ENCODE results near the gene TSC22D3.

The TSC22D3 gene

DNA sequence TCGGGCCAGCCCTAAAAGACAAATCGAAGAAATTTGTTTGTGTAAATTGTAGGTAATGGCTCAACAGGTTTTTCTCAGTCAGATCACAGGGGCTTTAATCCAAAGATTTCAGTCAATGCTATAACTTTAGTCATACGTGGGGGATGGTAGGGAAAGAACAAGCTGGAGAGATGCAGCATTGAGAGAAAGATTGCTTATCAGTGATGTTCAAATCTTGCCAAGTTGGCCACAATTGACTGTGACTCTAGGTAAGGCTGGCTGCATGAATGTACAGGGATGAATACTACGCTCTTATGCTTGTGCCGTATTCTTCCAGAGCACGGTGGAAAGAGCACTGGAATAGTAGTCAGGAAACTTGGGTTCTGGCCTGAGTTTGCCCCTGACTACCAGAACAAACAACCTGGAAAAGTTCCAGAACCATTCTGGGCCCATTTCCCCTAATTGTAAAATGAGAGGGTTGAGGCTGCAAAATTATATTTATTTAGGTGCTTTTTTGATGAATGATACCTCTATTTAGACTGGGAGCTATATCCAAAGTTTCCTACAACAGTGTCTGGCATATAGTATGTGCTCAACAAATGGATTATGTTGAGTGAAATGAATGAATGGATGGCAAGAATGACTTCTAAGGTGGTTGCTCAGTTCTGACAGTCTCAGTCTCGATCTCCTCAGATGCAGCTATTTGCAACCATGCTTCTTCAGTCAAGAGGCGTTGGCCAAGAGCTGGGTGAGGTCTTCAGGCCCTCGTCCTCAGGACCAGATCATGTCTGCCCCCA, 44.4 kb downstream of the TSC22D3 start:
- DNase-seq (ENCODE audit: low spot score) = no peak

DNA sequence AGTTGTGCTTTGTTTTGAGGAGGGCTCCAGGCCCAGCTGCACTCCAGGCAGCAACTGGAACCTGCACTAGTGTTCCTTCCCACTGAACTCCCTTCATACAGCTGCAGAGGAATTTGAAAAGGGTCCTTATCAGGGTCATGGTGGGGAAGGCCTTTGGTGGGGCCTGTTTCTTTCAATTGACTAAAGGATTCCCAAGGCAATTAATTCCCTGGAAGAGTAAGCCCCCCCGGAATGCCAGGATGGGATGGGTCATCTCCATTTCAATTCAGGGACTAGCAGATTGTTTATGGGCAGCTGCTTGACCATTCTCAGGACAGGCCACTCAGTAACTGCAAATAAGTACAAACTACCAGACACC, 45.3 kb downstream of the TSC22D3 start:
- no peak for DNase-seq (ENCODE audit: low spot score)

DNA sequence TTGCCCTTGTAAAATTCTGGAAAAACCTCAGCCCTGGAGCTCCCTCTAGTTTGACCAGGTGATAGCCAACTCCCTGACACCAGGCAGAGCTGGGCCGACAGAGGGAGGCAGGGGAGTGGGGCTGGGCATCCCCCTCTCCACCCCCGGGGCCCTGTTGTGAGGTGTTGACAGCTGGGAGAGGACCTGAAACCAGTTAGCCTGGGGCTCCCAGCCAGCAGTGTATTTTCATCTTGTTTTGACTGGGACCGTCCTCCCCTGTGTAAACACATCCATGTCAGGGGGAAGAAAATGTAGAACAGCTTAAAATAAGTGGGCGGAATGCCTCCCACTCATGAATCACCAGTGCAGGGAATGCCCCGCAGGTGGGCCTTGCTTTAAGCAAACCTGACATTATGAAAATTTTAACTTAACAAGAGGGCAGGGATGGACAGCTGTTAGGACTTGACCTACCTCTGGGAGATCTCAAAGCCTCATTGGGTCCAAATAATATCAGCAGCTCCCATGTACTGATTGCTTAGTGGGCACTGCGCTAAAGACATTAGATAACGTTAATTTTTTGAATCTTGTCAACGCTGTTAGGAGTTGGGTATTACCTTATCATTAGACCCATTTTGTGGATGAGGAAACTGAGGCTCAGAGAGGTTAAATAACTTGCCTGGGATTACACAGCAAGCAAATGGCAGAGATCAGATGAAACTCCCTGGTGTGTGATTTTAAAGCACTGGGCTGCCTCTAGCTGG, 45.9 kb downstream of the TSC22D3 start:
- DNase-seq (ENCODE audit: low spot score) = no peak

DNA sequence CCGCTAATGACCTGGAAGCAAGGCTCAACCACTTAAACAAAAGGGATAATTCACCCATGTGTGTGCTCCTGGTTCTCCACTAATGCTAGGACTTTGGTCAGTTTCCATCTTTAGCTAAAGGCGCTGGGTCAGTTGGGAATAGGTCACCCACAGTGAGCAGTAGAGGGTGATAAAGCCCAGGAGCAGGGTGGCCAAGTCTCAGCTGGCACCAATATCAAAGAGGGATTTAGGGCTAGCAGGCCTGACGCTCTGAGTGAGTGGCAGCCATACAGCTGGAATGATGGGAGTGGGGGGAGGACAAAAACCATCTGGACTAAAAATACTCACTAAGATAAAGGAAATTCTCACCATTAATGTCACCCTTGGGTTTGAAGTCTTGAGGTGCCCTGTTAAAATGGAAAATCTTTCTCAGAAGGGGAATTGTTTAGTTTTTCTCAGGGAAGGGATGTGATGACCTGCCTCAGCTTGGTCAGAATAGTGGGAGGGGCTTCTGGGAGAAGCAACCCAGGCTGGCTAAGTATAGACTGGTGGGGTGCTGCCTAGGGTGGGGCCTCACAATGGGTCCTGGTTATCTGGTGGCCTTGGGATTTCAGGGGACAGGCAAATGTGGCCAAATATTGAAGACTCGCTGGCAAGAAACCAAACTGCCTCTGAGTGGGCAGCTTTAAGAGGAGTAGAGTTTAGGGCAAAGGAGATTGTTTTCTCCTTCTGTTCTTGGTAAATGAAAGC, 47.1 kb downstream of the TSC22D3 start:
- no peak for DNase-seq (ENCODE audit: low spot score)

DNA sequence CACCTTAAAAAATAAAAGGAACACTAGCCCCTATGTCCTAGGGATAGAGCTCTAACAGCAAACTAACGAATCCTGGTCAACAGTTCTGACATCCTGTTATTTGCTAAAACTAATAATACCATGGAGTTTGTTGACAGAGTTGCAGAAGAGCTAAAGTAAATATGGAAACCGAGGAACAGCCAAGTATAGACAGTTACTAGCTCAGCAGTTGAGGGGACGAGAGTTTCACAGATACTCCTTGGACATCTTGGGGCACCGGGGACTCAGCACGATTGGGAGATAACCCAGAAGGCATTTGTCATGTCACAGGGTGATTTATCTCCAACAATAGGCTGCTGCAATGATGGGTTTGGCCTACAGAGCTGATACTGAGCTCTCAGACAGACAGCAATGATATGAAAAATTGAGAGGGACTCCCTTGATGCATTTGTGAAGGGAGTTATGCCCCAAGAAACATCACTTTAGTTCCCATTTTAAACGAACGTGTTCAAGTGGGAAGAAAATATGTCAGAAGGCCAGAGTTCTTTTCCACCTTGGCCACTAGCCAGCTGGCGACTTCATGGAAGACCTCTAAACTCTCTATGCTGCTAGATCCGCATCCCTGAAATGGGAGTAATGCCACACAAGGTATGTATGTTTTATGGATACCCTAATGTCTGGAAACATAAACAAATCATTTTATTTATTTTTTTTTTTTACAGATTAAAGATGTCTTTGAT, 48.6 kb downstream of the TSC22D3 start:
- DNase-seq (ENCODE audit: low spot score) = no peak

DNA sequence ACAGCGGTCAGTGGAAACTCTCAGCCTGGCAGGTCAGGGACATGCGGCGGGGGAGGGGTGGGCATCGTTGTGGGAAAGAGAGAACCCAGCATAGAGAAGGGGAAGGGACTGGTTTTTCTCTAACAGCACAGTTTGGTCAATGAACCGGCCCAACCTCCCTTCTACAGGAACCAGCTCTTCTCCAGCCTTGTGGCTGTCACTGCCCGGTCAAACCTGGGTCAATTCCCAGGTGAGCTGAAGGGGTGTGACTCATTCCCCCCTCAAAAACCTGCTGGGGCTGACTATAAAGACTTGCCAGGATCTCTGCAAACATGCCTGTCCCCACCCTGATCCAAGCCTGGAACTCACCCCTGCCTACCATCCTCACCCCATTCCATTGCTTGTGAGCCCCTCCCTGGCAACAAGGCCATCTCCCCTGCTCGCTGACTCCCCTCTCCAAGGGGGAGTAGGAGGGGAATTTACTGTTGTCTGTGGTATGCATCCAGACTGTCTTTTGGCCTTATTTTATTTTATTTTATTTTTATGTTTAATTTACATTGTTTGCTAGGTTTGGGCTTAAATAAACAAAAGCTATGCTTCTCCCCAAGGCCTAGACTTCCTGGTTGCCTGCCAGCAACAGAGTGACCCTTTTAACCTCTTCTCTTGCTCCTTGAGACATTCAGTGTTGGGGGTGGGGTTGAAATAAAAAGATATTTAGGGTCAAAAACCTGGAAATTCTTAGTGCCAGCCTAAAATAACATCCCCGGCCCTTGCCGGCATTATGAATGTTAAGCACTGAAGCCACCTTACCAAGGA, 49.6 kb downstream of the TSC22D3 start:
- DNase-seq (ENCODE audit: low spot score) = no peak

DNA sequence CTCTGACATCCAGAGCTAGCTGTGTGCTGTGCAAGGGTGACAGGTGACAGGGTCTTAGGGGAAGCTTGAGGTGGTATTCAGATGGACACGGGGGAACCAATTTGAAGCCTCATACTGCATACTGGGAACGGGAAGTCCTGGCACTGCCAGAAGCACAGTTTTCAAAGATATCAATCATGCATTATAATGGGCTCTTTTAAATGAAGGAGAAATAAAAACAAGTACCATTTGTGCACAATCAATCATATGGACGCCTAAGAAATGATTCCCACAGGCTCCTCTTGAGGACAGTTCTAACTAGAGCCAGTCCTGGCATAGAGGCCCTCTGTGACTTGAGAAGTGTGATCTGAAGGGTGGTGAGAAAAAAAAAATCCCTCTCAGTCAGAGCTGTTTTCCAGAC, 50.9 kb downstream of the TSC22D3 start:
- DNase-seq (ENCODE audit: low spot score) = no peak

DNA sequence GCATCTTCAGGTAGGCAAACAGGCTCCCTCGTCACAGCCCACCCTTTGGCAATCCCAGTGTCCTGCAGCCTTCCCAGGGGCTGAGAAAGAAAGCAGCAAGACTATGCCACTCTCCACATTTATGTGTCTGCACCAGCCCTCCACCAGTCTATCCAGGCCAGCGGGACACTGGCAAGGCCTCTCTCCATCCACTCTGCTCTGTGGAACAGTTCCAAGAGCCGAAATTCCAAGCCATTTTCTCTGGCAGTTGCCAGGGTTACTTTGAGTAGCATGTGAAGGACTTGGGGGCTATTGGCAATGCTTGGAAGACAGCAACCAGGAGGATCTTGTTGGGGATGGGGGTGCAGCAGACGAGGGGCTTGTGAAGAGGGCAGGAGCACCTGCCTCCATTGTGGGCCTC, 52.1 kb downstream of the TSC22D3 start:
- no peak for DNase-seq (ENCODE audit: low spot score)

DNA sequence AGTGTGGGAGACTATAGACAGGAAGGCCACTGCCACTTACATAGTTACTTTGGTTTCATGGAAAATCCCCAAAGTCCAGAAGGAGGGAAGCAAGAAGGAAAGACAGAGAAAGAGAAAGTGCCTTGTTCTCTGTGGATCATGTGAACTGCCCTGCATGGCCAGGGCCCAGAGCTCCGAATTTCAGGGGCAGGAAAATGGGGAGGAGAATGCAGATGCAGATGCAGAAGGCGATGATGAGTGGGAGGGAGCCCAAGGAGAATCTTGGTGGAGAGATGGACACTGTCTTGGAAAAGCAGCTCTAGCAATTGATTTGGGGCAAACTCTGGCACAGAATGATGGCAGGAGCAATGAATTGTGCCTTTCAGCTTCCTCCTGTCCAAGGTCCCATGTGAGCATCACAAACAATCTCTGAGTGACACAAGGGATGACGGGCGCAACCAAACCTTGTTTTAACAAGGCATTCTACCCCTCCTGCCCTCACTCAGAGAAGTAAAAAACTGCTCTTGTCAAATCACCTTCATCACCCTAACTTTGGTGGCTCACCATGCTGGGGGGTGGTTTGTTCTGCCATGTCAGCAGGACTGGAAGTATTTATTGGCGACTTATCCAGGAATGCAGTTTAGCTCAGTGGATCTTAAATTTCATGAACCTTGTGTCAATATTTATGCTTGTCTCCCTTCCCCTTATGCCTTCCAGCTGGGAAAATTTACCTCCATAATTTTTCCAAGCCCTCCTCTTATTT, 53.5 kb downstream of the TSC22D3 start:
- DNase-seq (ENCODE audit: low spot score) = no peak

DNA sequence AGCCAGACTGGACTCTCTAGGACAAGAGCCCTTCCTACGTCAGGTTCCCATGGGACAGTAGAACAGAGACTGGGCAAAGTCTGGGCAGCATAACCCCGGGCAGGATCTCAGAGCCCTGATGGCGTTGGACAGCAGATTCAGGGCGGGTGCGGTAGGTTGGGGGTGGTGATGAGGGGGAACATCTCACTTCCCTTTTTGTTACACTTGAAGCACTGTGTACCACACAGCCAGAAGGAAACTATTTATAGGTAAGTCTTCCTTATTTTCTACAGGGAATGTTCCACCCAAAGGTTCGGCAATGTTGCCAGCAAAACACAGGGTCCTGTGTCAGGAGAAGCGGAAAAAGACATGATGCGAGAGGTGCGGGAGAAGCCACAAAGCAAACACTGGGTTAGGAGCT, 54.3 kb downstream of the TSC22D3 start:
- DNase-seq (ENCODE audit: low spot score) = no peak

DNA sequence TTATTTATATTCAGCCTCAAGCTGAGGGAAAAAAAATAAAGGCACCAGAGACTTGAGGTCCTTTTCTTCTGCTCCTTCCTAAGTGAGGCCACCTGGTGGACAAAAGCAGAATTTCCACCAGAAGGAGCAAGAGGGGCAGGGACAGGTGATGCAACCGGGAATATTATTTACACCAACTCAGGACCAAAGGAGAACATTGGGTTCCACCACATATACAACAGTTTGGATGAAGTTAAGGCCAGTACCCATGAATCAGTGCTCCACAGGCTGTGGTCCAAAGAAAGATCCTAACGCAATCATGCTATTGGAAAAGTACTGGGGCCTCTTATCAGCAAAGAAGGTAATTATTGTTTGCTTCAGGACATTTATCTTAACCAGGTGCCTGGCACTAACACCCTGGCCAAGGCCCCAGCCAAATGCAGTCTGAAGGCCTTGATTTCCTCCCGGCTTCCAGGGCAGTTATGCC, 57.4 kb downstream of the TSC22D3 start:
- DNase-seq (ENCODE audit: low spot score) = peak; percentile 78

DNA sequence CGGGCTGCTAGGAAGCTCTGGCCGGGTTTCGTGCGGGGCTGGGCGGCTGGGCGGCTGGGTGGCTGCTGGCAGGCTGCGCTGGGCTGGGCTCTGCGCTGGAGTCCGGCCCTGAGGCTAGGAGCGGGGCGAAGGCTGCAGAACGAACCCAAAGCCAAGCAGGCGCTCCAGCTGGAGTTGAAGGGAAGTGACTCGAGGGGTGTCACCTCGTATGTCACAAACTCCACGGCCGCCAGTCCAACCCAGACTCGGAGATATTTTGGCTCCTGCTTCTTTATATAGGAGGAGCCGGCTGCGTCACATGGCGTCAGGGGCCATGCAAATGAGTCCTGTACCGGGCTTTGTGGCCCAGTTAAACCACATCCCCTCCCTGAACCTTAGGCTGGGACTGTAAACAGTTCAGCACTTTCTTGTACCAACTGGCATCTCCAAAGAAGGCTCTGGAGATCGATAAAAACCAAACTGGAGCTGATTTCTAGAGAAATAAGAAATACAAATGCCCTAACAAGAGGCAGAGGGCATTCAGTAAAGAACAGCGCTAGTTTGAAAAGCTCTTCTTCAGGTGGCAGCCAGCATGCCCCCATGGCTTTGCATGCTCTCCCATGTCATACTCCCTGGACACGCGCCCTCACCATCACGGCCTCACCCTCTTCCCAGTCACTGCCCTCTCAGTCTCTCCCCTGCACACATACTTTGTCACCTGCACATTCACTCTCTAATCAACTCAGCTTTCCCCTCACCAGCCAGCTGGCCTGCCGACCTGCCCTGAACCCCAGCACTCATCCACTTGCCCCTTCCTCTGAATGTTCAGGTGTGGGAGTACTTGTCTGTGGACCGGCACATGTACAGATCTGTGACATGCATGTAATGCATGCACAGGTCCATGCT, 58.5 kb downstream of the TSC22D3 start:
- peak; percentile 77 for DNase-seq (ENCODE audit: low spot score)

DNA sequence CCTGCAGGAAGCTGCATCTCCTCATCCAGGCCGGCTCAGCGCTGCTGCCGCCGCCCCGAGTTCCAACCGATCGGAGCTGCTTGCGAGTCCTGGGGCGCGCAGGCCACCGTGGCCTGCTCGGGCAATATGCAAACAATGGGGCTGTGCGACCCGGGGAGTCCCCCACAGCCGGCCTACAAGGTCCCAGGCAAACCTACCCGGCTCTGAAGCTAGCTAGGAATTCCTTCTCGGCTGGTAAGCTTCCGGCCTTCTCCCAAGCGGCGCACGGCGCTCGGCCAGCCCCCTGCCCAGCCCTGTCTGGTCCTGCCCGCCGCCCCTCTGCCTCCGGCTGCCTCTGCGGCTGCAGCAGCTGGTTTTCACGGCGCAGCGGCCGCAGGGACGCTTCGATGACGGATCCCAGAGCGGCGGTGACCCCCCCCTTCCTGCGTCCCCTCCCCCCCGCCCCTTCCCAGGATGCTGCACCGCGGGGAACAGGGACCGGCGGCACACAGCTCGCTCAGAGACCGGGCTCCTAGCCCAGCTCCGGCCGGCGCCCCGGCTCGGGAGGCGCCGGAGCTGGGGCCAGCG, 59.4 kb downstream of the TSC22D3 start:
- DNase-seq (ENCODE audit: low spot score) = peak; percentile 7

DNA sequence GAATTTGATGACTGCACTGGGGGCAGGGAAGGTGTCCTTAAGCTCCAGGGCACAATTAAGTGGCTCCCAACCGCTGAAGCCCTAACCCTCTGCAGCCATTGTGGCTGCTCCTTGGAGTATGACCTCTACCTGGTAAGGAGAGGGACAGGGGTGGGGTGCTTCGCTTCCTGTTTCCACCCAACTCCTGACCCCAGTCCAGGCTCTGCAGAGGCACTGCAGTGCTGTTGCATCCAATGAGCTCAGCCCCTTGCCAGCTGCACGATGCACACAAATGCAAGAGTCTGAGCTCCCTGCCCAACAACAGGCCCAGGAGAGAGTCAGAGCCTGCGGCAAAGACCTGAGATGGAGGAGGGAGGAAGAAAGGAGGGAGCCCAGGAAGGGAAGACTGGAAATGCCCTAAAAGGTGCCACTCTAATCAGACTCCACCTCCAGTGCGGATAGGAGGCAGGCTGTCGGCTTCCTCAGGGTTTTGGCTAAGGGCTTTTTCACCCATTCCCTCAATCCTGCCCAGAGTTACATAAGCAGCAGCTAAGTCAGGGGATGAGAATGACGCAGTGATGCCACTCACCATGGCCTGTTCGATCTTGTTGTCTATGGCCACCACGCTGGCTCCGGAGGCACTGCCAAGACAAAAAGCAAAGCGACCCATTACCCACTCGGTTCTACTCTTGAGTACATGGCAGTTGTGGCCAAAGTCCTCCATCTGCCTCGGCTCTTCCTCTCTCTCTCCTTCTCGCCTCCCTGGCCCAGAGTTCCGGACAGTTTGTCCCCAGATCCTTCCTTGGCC, 60.1 kb downstream of the TSC22D3 start:
- DNase-seq (ENCODE audit: low spot score) = no peak

DNA sequence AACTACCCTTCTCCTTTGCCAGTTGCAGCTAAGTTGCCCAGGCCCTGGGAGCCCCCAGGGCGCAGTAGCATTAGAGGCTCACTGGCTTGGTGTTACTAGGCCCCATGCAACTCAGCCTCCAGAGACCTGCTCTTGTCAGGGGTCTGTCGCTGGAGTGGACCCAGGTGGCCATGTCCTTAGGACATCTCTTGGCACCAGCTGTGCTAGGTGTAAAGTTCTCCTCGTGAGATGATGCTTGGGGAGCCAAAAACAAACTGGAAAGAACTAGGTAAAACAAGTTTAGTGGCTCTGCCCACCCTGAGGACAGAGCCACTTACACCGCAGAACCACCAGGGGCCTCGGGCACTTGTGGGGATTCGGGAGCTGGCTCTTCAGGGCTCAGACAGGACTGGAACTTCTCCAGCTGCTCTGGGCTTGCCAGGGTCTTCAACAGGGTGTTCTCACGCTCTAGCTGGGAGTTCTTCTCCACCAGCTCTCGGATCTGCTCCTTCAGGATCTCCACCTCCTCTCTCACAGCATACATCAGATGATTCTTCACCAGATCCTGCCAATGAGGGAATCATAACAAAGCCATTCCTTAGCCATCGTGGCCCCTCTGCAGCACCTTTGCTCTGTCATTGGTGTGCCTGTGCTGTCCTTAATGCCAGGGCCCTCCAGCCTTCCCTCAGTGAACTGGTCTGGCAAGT, 61.2 kb downstream of the TSC22D3 start:
- DNase-seq (ENCODE audit: low spot score) = no peak

DNA sequence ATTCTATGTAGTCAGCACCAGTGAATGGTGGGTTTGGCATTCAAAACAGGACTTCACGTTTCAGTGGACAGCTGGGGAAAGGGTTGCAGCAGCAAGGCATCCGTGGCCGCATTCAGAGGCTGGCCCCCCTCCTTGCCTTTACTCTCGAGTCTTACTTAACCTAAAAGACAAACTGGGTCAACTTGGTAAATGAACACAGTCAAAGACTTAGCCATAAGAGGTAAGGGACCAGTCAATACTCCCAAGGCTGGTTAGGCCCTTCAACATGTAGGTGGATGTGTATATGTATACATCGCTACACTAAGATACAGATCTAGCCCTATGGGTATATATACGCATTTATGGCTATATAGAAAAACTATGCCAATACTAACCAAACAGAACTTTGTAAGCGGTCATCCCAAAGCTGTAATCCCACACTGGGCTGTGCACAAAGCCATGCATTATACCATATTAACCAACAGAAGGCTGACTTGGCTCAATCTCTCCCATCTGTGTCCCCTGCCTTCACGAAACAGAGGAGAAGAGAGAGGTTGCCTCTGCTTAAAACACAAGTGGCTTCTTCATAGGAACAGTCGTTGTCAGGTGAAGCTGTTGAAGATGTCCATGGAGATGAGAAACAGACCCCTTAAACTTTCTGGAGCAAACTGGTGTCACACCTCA, 61.9 kb downstream of the TSC22D3 start:
- DNase-seq (ENCODE audit: low spot score) = no peak

DNA sequence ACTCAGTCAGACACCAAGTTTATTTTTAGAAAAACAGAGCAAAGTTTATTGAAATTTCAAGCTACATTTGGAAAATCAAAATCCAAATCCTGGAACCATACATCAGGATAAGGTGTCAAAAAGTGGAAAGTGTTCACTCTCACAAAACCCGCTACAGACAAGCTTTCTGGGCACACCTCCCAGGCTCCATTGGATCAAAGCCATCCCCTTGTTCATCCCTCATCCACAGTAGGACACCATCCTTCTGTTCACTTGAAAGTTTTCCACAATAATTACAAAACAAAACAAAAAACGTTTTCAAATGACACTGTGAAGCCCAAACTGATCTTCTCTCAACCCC, 62.4 kb downstream of the TSC22D3 start:
- DNase-seq (ENCODE audit: low spot score) = no peak

Measured in hematopoietic multipotent progenitor cell treated with erythropoietin and hydrocortisone succinate and interleukin-3 and kit ligand, for 17 days (in vitro differentiated cells).